Small intestine (tissue), 7 donors: ENCODE measurements around the gene GNPTAB. TPM values are rescaled to one million over a fixed set of nuclear protein-coding genes. Genes with fewer than 3 reads are reported as not detected.

Source experiments
- DNase-seq, 2 donors: peaks; one replicate each; pipeline versions ENCODE4 v3.0.0 to v3.0.0-alpha.2; 2013
- FAIRE-seq: peaks from 2 replicates; lab custom pipeline; 2012; peaks lifted over from hg19 to GRCh38; lab: Jason Lieb, UNC
- H3K27ac ChIP-seq, 3 donors: one replicate each; pipeline ENCODE4 v1.5.1; 2013; ENCODE audit warnings: low read length in 2 of 3, mild to moderate bottlenecking in 2 of 3, control low read depth in 1 of 3, inconsistent platforms in 1 of 3, low read depth in 1 of 3, moderate library complexity in 1 of 3
- H3K27me3 ChIP-seq, 3 donors: one replicate each; pipeline ENCODE4 v1.6.1; 2013; ENCODE audit warnings: low read length in 3 of 3, inconsistent platforms in 1 of 3; ENCODE audit not compliant: control insufficient read depth in 3 of 3, insufficient read depth in 3 of 3
- H3K36me3 ChIP-seq, 3 donors: one replicate each; pipeline ENCODE4 v1.6.1; 2013; ENCODE audit warnings: low read length in 3 of 3, inconsistent platforms in 1 of 3, low read depth in 1 of 3, mild to moderate bottlenecking in 1 of 3, moderate library complexity in 1 of 3; ENCODE audit not compliant: control insufficient read depth in 3 of 3, insufficient read depth in 2 of 3
- H3K4me1 ChIP-seq, 3 donors: one replicate each; pipeline ENCODE4 v1.6.1; 2013; ENCODE audit warnings: low read length in 2 of 3, inconsistent platforms in 1 of 3, low read depth in 1 of 3, mild to moderate bottlenecking in 1 of 3, moderate library complexity in 1 of 3; ENCODE audit not compliant: control insufficient read depth in 3 of 3, insufficient read depth in 2 of 3
- H3K4me3 ChIP-seq, 3 donors: one replicate each; pipeline ENCODE4 v1.5.1; 2013; ENCODE audit warnings: low read length in 3 of 3, control low read depth in 1 of 3, inconsistent platforms in 1 of 3, low read depth in 1 of 3, mild to moderate bottlenecking in 1 of 3, moderate library complexity in 1 of 3
- H3K9me3 ChIP-seq, 2 donors: one replicate each; pipeline ENCODE4 v1.6.1; 2013; ENCODE audit warnings: low read depth in 1 of 2, low read length in 1 of 2; ENCODE audit not compliant: control insufficient read depth in 2 of 2, insufficient read depth in 1 of 2
- WGBS, 3 donors: extraction: QIAGEN DNeasy Blood & Tissue Kit; methylation state at CpG; one replicate each; pipeline ENCODE4 v1.1.7; 2013; 5-methylcytosine and 5-hydroxymethylcytosine counted together
- polyA plus RNA-seq, 4 donors: library from polyadenylated mRNA; stranded (reverse) in 3 of 4; unstranded in 1 of 4; fragments of 200-250 nt in 3 of 4; fragments of 120-200 nt in 1 of 4; gene quantifications; one replicate each; pipeline versions ENCODE4 v1.2.1 to v1.2.3, GENCODE V29; 2013
- donor health status: healthy with polysubstance abuse.
- donor health status: control.
- donor health status: control.
- donor health status: Bipolar disorder and iron deficiency.
- donor health status: healthy.

Gene GNPTAB
- polyA plus RNA-seq, 4 donors, result 6.8 to 37.0 (median 12.6) TPM

GRCh38 chr12:101804409-101804808 lies 26.4 kb downstream of the GNPTAB start:
- H3K4me1 ChIP-seq, result no peaks in the 10 kb centered on the region
- no peak overlapping the region for H3K4me3 ChIP-seq
- no peaks in the 10 kb centered on the region for H3K27me3 ChIP-seq
- WGBS, 3 donors, result 73 to 83% (median 80%) methylated on average over 3 of the region's 3 CpGs
- DNase-seq, result no peak
- H3K27ac ChIP-seq, result no peak overlapping the region
- H3K9me3 ChIP-seq, result no peaks in the 10 kb centered on the region
- no peak for FAIRE-seq
- H3K36me3 ChIP-seq, result no peaks in the 10 kb centered on the region

- 91 to 94% (median 91%) methylated on average over 5 of the region's 5 CpGs for WGBS, 3 donors
- Histone ChIP-seq H3K4me3 (no peak overlapping the region), H3K27ac (no peak overlapping the region), H3K36me3 (no peaks in the 10 kb centered on the region), H3K4me1 (no peaks in the 10 kb centered on the region), H3K9me3 (no peaks in the 10 kb centered on the region), H3K27me3 (no peaks in the 10 kb centered on the region)
- DNase-seq (no peak), FAIRE-seq (no peak)
These were observed 26.8 kb downstream of the GNPTAB start for GRCh38 chr12:101803978-101804377.

DNA sequence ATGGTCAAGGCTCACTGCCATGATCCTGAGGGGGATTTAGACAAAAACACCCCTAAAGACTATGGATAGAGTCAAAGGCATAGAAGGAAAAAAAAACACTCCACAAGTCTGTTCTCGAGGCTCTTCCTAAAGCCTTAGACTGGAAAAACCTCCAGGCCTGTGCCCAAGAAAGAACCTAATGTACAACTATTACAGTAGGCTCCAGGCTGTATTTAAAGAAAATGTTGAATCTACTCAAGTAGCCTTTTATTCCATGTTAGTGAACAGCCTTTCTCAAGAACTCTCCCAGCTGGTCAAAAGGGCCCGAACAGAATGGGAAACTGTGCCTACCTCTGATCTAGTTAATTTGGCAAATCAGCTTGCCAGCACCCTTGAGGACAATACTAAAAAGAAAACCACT lies 28.3 kb downstream of the GNPTAB start:
- H3K27me3 ChIP-seq, result no peaks in the 10 kb centered on the region
- H3K4me1 ChIP-seq, result no peaks in the 10 kb centered on the region
- no peak overlapping the region for H3K4me3 ChIP-seq
- H3K27ac ChIP-seq, result no peak overlapping the region
- 94 to 97% (median 96%) methylated on average over 2 of the region's 2 CpGs for WGBS, 3 donors
- DNase-seq (no peak), FAIRE-seq (no peak)
- no peaks in the 10 kb centered on the region for H3K9me3 ChIP-seq
- H3K36me3 ChIP-seq, result no peaks in the 10 kb centered on the region

DNA sequence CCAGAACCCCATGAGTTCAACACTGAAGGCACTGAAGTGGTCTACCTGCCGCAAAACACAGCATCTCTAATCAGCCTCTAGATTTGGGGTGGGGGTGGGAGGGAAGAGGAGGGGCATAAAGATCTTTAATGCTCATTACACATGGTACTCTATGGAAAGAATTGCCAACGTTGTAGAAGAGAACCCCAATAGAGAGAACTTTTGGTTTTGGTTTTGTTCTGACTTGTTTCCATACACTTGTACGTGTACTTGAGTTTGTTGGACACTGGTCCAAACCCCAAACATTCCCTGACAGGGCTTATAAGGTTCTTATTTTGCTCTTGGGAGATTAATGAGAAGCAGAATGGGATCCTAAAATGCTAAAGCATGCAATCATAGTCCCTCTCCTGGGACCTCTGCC lies 31.0 kb downstream of the GNPTAB start:
- no peaks in the 10 kb centered on the region for H3K4me1 ChIP-seq
- H3K27me3 ChIP-seq, result no peaks in the 10 kb centered on the region
- DNase-seq (no peak), FAIRE-seq (no peak)
- no peaks in the 10 kb centered on the region for H3K9me3 ChIP-seq
- H3K36me3 ChIP-seq, result peaks cover 0 to 3% (median 0%) of the 10 kb centered on the region in 3 donors
- H3K27ac ChIP-seq, result no peak overlapping the region
- H3K4me3 ChIP-seq, result no peak overlapping the region
- WGBS, 3 donors, result 47 to 67% (median 58%) methylated on average over 3 of the region's 3 CpGs

GRCh38 chr12:101795786-101796185 lies 35.0 kb downstream of the GNPTAB start:
- H3K4me3 ChIP-seq, result no peak overlapping the region
- WGBS, 3 donors, result 86 to 95% (median 90%) methylated on average over 4 of the region's 4 CpGs
- FAIRE-seq (no peak), DNase-seq (no peak)
- no peaks in the 10 kb centered on the region for H3K27me3 ChIP-seq
- no peaks in the 10 kb centered on the region for H3K9me3 ChIP-seq
- peaks cover 0 to 3% (median 0%) of the 10 kb centered on the region in 3 donors for H3K36me3 ChIP-seq
- H3K27ac ChIP-seq, result no peak overlapping the region
- no peaks in the 10 kb centered on the region for H3K4me1 ChIP-seq

- H3K36me3 ChIP-seq, result peaks cover 0 to 3% (median 0%) of the 10 kb centered on the region in 3 donors
- no peak for FAIRE-seq
- H3K9me3 ChIP-seq, result no peaks in the 10 kb centered on the region
- 73 to 82% (median 79%) methylated on average over 1 of the region's 1 CpG for WGBS, 3 donors
- no peaks in the 10 kb centered on the region for H3K4me1 ChIP-seq
- H3K27me3 ChIP-seq, result no peaks in the 10 kb centered on the region
- no peak for DNase-seq
- no peak overlapping the region for H3K4me3 ChIP-seq
- H3K27ac ChIP-seq, result no peak overlapping the region
These were observed 35.7 kb downstream of the GNPTAB start for GRCh38 chr12:101795013-101795412.

- H3K9me3 ChIP-seq, result no peaks in the 10 kb centered on the region
- no peaks in the 10 kb centered on the region for H3K4me1 ChIP-seq
- no peaks in the 10 kb centered on the region for H3K27me3 ChIP-seq
- FAIRE-seq, result no peak
- H3K4me3 ChIP-seq, result no peak overlapping the region
- H3K36me3 ChIP-seq, result peaks cover 0 to 3% (median 0%) of the 10 kb centered on the region in 3 donors
- no peak overlapping the region for H3K27ac ChIP-seq
- no peak for DNase-seq
- WGBS, 3 donors, result 79 to 88% (median 82%) methylated on average over 2 of the region's 2 CpGs
These were observed 36.2 kb downstream of the GNPTAB start for GRCh38 chr12:101794574-101794973.

- DNase-seq, result no peak
These were observed 37.4 kb downstream of the GNPTAB start for GRCh38 chr12:101793401-101793800.

More at GRCh38 chr12:101793401-101793800, 37.4 kb downstream of the GNPTAB start:
- Histone ChIP-seq H3K27me3 (no peaks in the 10 kb centered on the region), H3K4me1 (no peaks in the 10 kb centered on the region), H3K9me3 (no peaks in the 10 kb centered on the region), H3K27ac (no peak overlapping the region), H3K36me3 (peaks cover 0 to 10% (median 6%) of the 10 kb centered on the region in 3 donors), H3K4me3 (no peak overlapping the region)
- no peak for FAIRE-seq
- WGBS, 3 donors, result 57 to 58% (median 57%) methylated on average over 1 of the region's 1 CpG
